HepG2 (cell line): Measurements from ENCODE around the gene SLC7A8. TPM values are rescaled to one million over a fixed set of nuclear protein-coding genes. Genes with fewer than 3 reads are reported as not detected.
A peak's percentile ranks its signal among the peaks of the same experiment; 100 is the strongest.

Experiments
- ARID2 ChIP-seq: sonication (generic); formaldehyde crosslinking; IDR thresholded peaks from 2 replicates; pipeline ENCODE4 v1.8.1; 2022; ENCODE audit warnings: mild to moderate bottlenecking, missing genetic modification reagents, borderline replicate concordance
- ARNT ChIP-seq: fragments of 450-650 bp; IDR thresholded peaks from 2 replicates; pipeline ENCODE4 v1.6.1; 2017
- DR1 ChIP-seq: sonication (generic); formaldehyde crosslinking; IDR thresholded peaks from 2 replicates; pipeline ENCODE4 v1.8.0; 2021; ENCODE audit warnings: mild to moderate bottlenecking, missing genetic modification reagents, inconsistent platforms
- HOXA5 ChIP-seq: sonication (generic); formaldehyde crosslinking; IDR thresholded peaks from 2 replicates; pipeline ENCODE4 v1.4.0; 2020; ENCODE audit warnings: missing genetic modification reagents
- IKZF1 ChIP-seq: fragments of 450-650 bp; IDR thresholded peaks from 2 replicates; pipeline ENCODE4 v1.7.1; 2016
- MED1 ChIP-seq: sonication (generic); formaldehyde crosslinking; IDR thresholded peaks from 2 replicates; pipeline ENCODE4 v1.4.0; 2020; ENCODE audit warnings: missing genetic modification reagents
- MEF2D ChIP-seq: sonication (generic); formaldehyde crosslinking; IDR thresholded peaks from 2 replicates; pipeline ENCODE4 v1.5.1; 2020; ENCODE audit warnings: mild to moderate bottlenecking, missing genetic modification reagents
- MLLT10 ChIP-seq: sonication (generic); formaldehyde crosslinking; IDR thresholded peaks from 2 replicates; pipeline ENCODE4 v1.4.0; 2020; ENCODE audit warnings: missing genetic modification reagents
- SRSF1 ChIP-seq: fragments of 200-400 bp; formaldehyde crosslinking; optimal IDR thresholded peaks from 2 replicates; pipeline ENCODE3; 2017; ENCODE audit warnings: mild to moderate bottlenecking, low read depth, low read length, moderate library complexity
- TRIM24 ChIP-seq: sonication (generic); formaldehyde crosslinking; IDR thresholded peaks from 2 replicates; pipeline ENCODE4 v1.8.0; 2022; ENCODE audit warnings: mild to moderate bottlenecking, missing genetic modification reagents
- ZBTB3 ChIP-seq: sonication (generic); formaldehyde crosslinking; IDR thresholded peaks from 2 replicates; pipeline ENCODE4 v1.4.0; 2020; ENCODE audit warnings: low read depth, mild to moderate bottlenecking, moderate library complexity, missing genetic modification reagents, borderline replicate concordance
- ZFP82 ChIP-seq: sonication (generic); formaldehyde crosslinking; IDR thresholded peaks from 2 replicates; pipeline ENCODE4 v1.5.1; 2020; ENCODE audit warnings: mild to moderate bottlenecking, missing genetic modification reagents, borderline replicate concordance
- ZNF230 ChIP-seq: sonication (generic); formaldehyde crosslinking; IDR thresholded peaks from 2 replicates; pipeline ENCODE4 v1.4.0; 2020; ENCODE audit warnings: mild to moderate bottlenecking, missing genetic modification reagents
- ZNF30 ChIP-seq: sonication (generic); formaldehyde crosslinking; IDR thresholded peaks from 2 replicates; pipeline ENCODE4 v1.5.0; 2020; ENCODE audit warnings: mild to moderate bottlenecking, missing genetic modification reagents
- ZNF350 ChIP-seq: sonication (generic); formaldehyde crosslinking; IDR thresholded peaks from 2 replicates; pipeline ENCODE4 v1.4.0; 2020; ENCODE audit warnings: mild to moderate bottlenecking, low read depth, missing genetic modification reagents, borderline replicate concordance
- ZNF446 ChIP-seq: sonication (generic); formaldehyde crosslinking; IDR thresholded peaks from 2 replicates; pipeline ENCODE4 v1.5.0; 2020; ENCODE audit warnings: mild to moderate bottlenecking, missing genetic modification reagents
- ZNF777 ChIP-seq: sonication (generic); formaldehyde crosslinking; IDR thresholded peaks from 2 replicates; pipeline ENCODE4 v1.4.0; 2020; ENCODE audit warnings: missing genetic modification reagents
- ZSCAN29 ChIP-seq: sonication (generic); formaldehyde crosslinking; conservative IDR thresholded peaks from 2 replicates; pipeline ENCODE4 v1.4.0; 2020; ENCODE audit warnings: mild to moderate bottlenecking, missing genetic modification reagents
- polyA plus RNA-seq, 8 experiments: library from polyadenylated mRNA; depleted of rRNA in 3 of 8; stranded (reverse) in 7 of 8; unstranded in 1 of 8; fragments of >200 nt; fragmentation: Illumina TruSeq in 4 of 8; extraction: Trizol in 4 of 8; gene quantifications; 2 replicates each; pipeline versions ENCODE4 v1.2.1 to v1.2.3, GENCODE V29; 2011 to 2016; ENCODE audit warnings: low read depth in 4 of 8, missing spikeins in 1 of 8, mixed read lengths in 1 of 8; ENCODE audit not compliant: insufficient read depth in 1 of 8
- total RNA-seq, 5 experiments: library from RNA; depleted of rRNA; stranded (reverse); fragments of >200 nt; fragmentation: Illumina TruSeq; extraction: Trizol; gene quantifications; 2 replicates each; pipeline ENCODE4 v1.2.3, GENCODE V29; 2016; ENCODE audit warnings: low read depth in 1 of 5
- TF ChIP-seq, protein P1 (sequence below): sonication (generic); formaldehyde crosslinking; IDR thresholded peaks from 2 replicates; pipeline ENCODE4 v1.4.0; 2020; ENCODE audit warnings: missing genetic modification reagents, mild to moderate bottlenecking, borderline replicate concordance
- TF ChIP-seq, protein P2 (sequence below): sonication (generic); formaldehyde crosslinking; conservative IDR thresholded peaks from 2 replicates; pipeline ENCODE4 v1.4.0; 2020; ENCODE audit warnings: missing genetic modification reagents
- TF ChIP-seq, protein P3 (sequence below): sonication (generic); formaldehyde crosslinking; IDR thresholded peaks from 2 replicates; pipeline ENCODE4 v1.8.0; 2022; ENCODE audit warnings: mild to moderate bottlenecking, missing genetic modification reagents; ENCODE audit not compliant: insufficient replicate concordance
- TF ChIP-seq, protein P4 (sequence below): sonication (generic); formaldehyde crosslinking; IDR thresholded peaks from 2 replicates; pipeline ENCODE4 v1.5.1; 2020; ENCODE audit warnings: missing genetic modification reagents, mild to moderate bottlenecking, borderline replicate concordance

Gene SLC7A8
- total and polyA plus RNA-seq, 2 of the 13 experiments (the other 11 are each of a cell fraction or from before 2014, with no cell fraction given), result 0.25 TPM; not detected in 1

DNA sequence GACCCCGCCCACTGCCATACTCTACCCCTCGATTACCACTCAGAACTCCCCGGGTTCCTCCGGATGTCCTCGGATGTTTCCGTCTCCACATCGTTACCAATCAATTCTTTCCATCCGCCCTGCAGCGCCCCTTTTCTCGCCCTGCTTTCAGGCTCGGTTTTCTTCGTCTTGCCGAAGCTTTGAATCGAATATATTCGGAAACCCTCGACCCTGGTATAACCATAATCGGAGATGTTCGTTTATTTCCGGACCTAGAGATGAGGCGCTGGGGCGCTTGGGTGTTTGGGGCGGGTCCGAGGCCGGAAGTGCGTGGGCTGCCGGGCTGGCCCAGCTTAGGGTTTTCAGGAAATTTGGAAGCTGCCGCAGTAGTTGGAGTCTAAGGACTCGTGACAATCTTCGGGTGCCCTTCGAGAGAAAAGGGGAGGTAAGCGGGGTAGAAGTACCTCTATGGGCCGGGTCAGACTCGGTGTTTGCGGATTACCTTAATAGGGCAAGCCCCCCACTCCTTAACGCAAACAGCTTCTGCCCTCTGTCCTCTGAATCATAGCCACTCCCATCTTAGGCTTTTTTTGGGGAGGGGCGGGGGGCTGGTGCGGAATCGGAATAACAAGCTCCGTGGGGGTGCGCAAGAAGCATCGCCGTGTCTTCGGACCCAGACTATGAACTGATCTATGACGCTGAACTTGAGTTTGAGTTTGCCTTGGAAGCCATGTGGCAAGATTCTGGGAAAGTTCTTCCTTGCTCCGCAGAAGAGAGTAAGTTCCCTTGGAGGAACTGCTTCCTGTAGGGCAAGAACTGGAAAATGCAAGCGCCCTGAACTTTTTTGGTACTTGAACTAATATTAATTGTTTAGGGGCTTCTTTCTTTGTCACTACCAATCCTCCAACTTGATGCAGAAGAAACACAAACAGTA, 88.0 kb downstream of the SLC7A8 start, which contains the start of gene C14orf119 (continued):
- TF ChIP-seq ZBTB3, result peak; percentile 36
- TF ChIP-seq, protein P1, sequence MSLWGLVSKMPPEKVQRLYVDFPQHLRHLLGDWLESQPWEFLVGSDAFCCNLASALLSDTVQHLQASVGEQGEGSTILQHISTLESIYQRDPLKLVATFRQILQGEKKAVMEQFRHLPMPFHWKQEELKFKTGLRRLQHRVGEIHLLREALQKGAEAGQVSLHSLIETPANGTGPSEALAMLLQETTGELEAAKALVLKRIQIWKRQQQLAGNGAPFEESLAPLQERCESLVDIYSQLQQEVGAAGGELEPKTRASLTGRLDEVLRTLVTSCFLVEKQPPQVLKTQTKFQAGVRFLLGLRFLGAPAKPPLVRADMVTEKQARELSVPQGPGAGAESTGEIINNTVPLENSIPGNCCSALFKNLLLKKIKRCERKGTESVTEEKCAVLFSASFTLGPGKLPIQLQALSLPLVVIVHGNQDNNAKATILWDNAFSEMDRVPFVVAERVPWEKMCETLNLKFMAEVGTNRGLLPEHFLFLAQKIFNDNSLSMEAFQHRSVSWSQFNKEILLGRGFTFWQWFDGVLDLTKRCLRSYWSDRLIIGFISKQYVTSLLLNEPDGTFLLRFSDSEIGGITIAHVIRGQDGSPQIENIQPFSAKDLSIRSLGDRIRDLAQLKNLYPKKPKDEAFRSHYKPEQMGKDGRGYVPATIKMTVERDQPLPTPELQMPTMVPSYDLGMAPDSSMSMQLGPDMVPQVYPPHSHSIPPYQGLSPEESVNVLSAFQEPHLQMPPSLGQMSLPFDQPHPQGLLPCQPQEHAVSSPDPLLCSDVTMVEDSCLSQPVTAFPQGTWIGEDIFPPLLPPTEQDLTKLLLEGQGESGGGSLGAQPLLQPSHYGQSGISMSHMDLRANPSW, result peak; percentile 67
- TF ChIP-seq ZNF230 (CRISPR knock-in tag), result peak; percentile 21; the same call in 1 of the 2 replicates
- TF ChIP-seq, protein P2, sequence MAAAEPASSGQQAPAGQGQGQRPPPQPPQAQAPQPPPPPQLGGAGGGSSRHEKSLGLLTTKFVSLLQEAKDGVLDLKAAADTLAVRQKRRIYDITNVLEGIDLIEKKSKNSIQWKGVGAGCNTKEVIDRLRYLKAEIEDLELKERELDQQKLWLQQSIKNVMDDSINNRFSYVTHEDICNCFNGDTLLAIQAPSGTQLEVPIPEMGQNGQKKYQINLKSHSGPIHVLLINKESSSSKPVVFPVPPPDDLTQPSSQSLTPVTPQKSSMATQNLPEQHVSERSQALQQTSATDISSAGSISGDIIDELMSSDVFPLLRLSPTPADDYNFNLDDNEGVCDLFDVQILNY (CRISPR knock-in tag), result peak; percentile 54; the same call in 1 of the 2 replicates
- no peak for TF ChIP-seq IKZF1
- TF ChIP-seq MEF2D (CRISPR knock-in tag), result 0 out of 2 replicates have a peak, but pooled peaks have one; percentile 8
- TF ChIP-seq ZSCAN29 (CRISPR knock-in tag), result peak; percentile 8; the same call in 1 of the 2 replicates
- no peak for TF ChIP-seq ZNF30 (CRISPR knock-in tag)
- TF ChIP-seq MED1, result peak; percentile 48; the same call in 1 of the 2 replicates
- TF ChIP-seq ARID2 (CRISPR knock-in tag), result no peak
- 0 out of 2 replicates have a peak, but pooled peaks have one; percentile 64 for TF ChIP-seq MLLT10 (CRISPR knock-in tag)
- peak; percentile 25; the same call in 1 of the 2 replicates for TF ChIP-seq ZNF446 (CRISPR knock-in tag)
- TF ChIP-seq ZNF777 (CRISPR knock-in tag), result peak; percentile 66
- no peak for TF ChIP-seq ARNT
- peak; percentile 23; the same call in 1 of the 2 replicates for TF ChIP-seq ZNF350 (CRISPR knock-in tag)
- TF ChIP-seq, protein P3, sequence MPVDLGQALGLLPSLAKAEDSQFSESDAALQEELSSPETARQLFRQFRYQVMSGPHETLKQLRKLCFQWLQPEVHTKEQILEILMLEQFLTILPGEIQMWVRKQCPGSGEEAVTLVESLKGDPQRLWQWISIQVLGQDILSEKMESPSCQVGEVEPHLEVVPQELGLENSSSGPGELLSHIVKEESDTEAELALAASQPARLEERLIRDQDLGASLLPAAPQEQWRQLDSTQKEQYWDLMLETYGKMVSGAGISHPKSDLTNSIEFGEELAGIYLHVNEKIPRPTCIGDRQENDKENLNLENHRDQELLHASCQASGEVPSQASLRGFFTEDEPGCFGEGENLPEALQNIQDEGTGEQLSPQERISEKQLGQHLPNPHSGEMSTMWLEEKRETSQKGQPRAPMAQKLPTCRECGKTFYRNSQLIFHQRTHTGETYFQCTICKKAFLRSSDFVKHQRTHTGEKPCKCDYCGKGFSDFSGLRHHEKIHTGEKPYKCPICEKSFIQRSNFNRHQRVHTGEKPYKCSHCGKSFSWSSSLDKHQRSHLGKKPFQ (CRISPR knock-in tag), result no peak
- no peak for TF ChIP-seq TRIM24 (CRISPR knock-in tag)
- TF ChIP-seq, protein P4, sequence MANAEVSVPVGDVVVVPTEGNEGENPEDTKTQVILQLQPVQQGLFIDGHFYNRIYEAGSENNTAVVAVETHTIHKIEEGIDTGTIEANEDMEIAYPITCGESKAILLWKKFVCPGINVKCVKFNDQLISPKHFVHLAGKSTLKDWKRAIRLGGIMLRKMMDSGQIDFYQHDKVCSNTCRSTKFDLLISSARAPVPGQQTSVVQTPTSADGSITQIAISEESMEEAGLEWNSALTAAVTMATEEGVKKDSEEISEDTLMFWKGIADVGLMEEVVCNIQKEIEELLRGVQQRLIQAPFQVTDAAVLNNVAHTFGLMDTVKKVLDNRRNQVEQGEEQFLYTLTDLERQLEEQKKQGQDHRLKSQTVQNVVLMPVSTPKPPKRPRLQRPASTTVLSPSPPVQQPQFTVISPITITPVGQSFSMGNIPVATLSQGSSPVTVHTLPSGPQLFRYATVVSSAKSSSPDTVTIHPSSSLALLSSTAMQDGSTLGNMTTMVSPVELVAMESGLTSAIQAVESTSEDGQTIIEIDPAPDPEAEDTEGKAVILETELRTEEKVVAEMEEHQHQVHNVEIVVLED (CRISPR knock-in tag), result peak; percentile 67
- TF ChIP-seq DR1 (CRISPR knock-in tag), result no peak; the same call in 1 of the 2 replicates
- TF ChIP-seq ZFP82, result no peak
- TF ChIP-seq HOXA5, result peak; percentile 12; the same call in 1 of the 2 replicates
- peak; percentile 65 for TF ChIP-seq SRSF1
